Measurements from ENCODE around the gene CRIP2. TPM values are rescaled to one million over a fixed set of nuclear protein-coding genes. Genes with fewer than 3 reads are reported as not detected.
A peak's percentile ranks its signal among the peaks of the same experiment; 100 is the strongest.

Gene CRIP2
- total RNA-seq, 3 donors from 2014 or later: 46.2 to 146 (median 92.1) TPM

DNA sequence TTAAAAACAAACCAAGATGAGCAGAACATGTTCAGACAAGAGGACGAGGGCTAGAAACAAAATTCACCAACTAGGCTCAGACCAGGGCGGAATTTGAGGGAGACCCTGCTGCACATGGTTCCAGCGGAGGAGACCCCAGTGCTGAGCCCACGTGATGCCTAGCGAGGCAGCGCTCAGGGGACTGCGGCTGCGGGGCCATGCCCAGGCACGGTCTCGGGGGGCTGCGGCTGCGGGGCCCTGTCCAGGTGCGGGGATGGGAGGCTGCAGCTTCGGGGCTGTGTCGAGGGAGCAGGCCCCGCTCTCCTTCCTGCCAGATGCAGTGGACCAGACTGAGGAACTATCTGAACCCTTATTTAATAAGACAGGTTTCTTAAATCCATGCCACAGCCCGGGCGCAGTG lies 12.7 kb upstream of the CRIP2 start:
- Histone ChIP-seq H3K27ac (no peak overlapping the region), H3K4me3 (no peak overlapping the region), H3K36me3 (no peaks in the 10 kb centered on the region), H3K27me3 (no peaks in the 10 kb centered on the region), H3K4me1 (peaks cover 0 to 4% of the 10 kb centered on the region in 2 donors), H3K9me3 (no peaks in the 10 kb centered on the region)
- no peak for DNase-seq (ENCODE audit: low spot score in 2 of 2)
- intact Hi-C loops (cut with DNase I; ENCODE audit: low total_unique reads): no loop called here
- TF ChIP-seq POLR2AphosphoS5 (IDR thresholded peaks at IDR 0.05) (no peak), POLR2A (IDR thresholded peaks at IDR 0.05) (no peak)
- TF ChIP-seq, protein P1, sequence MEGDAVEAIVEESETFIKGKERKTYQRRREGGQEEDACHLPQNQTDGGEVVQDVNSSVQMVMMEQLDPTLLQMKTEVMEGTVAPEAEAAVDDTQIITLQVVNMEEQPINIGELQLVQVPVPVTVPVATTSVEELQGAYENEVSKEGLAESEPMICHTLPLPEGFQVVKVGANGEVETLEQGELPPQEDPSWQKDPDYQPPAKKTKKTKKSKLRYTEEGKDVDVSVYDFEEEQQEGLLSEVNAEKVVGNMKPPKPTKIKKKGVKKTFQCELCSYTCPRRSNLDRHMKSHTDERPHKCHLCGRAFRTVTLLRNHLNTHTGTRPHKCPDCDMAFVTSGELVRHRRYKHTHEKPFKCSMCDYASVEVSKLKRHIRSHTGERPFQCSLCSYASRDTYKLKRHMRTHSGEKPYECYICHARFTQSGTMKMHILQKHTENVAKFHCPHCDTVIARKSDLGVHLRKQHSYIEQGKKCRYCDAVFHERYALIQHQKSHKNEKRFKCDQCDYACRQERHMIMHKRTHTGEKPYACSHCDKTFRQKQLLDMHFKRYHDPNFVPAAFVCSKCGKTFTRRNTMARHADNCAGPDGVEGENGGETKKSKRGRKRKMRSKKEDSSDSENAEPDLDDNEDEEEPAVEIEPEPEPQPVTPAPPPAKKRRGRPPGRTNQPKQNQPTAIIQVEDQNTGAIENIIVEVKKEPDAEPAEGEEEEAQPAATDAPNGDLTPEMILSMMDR (IDR thresholded peaks at IDR 0.05): no peak

DNA sequence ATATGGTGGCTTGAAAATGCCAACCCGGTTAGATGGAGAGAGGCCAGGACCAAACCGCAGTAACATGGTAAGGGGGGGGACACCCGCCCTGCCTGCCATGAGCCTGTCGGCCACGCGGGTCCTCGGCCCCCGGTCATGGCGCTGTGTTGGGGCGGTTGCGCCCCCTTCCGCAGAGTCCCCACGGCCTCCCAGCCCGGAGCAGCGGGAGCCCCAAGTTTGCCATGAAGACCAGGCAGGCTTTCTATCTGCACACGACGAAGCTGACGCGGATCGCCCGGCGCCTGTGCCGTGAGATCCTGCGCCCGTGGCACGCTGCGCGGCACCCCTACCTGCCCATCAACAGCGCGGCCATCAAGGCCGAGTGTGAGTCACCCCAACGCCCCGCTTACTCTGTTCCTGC lies 10.1 kb upstream of the CRIP2 start:
- DNase-seq (ENCODE audit: low spot score in 2 of 2): no peak
- H3K27ac ChIP-seq: no peak overlapping the region
- H3K9me3 ChIP-seq: no peaks in the 10 kb centered on the region
- H3K27me3 ChIP-seq: no peaks in the 10 kb centered on the region
- no peak for TF ChIP-seq POLR2A (IDR thresholded peaks at IDR 0.05)
- no peak for TF ChIP-seq POLR2AphosphoS5 (IDR thresholded peaks at IDR 0.05)
- TF ChIP-seq, protein P1 (IDR thresholded peaks at IDR 0.05): no peak
- intact Hi-C loops (cut with DNase I; ENCODE audit: low total_unique reads): no loop called here
- H3K4me3 ChIP-seq: no peak overlapping the region
- H3K36me3 ChIP-seq: no peaks in the 10 kb centered on the region
- peaks cover 21 to 24% of the 10 kb centered on the region in 2 donors for H3K4me1 ChIP-seq

GRCh38 chr14:105465209-105466031 lies 9.2 kb upstream of the CRIP2 start:
- H3K4me3 ChIP-seq: no peak overlapping the region
- intact Hi-C loops (cut with DNase I; ENCODE audit: low total_unique reads): no loop called here
- no peaks in the 10 kb centered on the region for H3K9me3 ChIP-seq
- peak overlapping the region; percentile 95 to 96 for H3K27ac ChIP-seq
- H3K27me3 ChIP-seq: no peaks in the 10 kb centered on the region
- H3K4me1 ChIP-seq: peaks cover 21 to 30% of the 10 kb centered on the region in 2 donors
- TF ChIP-seq POLR2A (IDR thresholded peaks at IDR 0.05) (no peak), POLR2AphosphoS5 (IDR thresholded peaks at IDR 0.05) (no peak)
- TF ChIP-seq, protein P1 (IDR thresholded peaks at IDR 0.05): no peak
- no peak for DNase-seq (ENCODE audit: low spot score in 2 of 2)
- H3K36me3 ChIP-seq: no peaks in the 10 kb centered on the region

DNA sequence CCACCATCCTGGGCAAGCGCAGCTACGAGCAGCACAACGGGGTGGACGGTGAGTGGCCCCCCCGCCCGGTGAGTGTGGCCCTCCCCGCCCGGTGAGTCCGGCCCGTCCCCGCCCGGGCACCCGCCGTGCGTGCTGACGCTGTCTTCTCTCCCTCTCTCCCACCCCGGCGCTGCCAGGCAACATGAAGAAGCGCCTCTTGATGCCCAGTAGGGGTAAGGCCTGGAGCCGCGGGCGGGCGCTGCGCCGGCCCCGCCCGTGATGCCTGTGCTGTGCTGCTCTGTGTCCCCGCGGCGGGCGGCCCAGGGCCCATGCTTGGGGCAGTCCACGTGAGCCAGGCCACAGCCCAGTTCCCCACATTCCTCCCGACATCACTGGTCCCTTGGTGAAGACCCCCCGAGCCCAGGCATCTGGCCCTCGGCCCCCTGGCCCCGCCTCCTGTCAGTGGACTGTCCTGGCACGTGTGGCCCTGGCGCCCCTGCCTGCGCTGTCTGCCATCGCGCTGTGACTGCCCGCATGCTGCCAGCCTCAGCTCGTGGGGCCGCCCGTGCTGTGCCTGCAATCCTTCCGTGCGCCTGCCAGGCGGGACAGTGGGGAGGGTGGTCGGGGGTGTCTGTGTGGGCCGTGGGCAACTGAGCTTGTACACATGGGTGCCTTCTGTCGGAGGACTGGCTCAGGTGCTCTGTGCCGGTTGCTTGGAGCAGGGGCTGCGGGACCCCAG lies 7.9 kb upstream of the CRIP2 start:
- peak in 1 of 2 donors; percentile 34 for DNase-seq (ENCODE audit: low spot score in 2 of 2)
- H3K27ac ChIP-seq: peak overlapping the region; percentile 95 to 96
- H3K9me3 ChIP-seq: no peaks in the 10 kb centered on the region
- TF ChIP-seq, protein P1 (IDR thresholded peaks at IDR 0.05): no peak
- TF ChIP-seq POLR2AphosphoS5 (IDR thresholded peaks at IDR 0.05) (no peak), POLR2A (IDR thresholded peaks at IDR 0.05) (no peak)
- peak overlapping the region in 1 of 3 donors; percentile 22 for H3K4me3 ChIP-seq
- H3K36me3 ChIP-seq: no peaks in the 10 kb centered on the region
- intact Hi-C loops (cut with DNase I; ENCODE audit: low total_unique reads): no loop called here
- peaks cover 21 to 34% of the 10 kb centered on the region in 2 donors for H3K4me1 ChIP-seq
- H3K27me3 ChIP-seq: no peaks in the 10 kb centered on the region
